Lower leg skin (tissue), 3 donors: ENCODE results near the gene APMAP.

Experiments used
- CTCF ChIP-seq, 3 donors: fragments of 450-650 bp; IDR thresholded peaks; one replicate each; pipeline ENCODE4 v1.5.1; 2016; ENCODE audit warnings: antibody characterized with exemption in 3 of 3, mild to moderate bottlenecking in 3 of 3, moderate library complexity in 2 of 3
- POLR2A ChIP-seq, 2 donors: fragments of 450-650 bp; IDR thresholded peaks; one replicate each; pipeline ENCODE4 v1.6.1; 2016 to 2017; ENCODE audit warnings: antibody characterized with exemption in 2 of 2, mild to moderate bottlenecking in 1 of 2, moderate library complexity in 1 of 2

DNA sequence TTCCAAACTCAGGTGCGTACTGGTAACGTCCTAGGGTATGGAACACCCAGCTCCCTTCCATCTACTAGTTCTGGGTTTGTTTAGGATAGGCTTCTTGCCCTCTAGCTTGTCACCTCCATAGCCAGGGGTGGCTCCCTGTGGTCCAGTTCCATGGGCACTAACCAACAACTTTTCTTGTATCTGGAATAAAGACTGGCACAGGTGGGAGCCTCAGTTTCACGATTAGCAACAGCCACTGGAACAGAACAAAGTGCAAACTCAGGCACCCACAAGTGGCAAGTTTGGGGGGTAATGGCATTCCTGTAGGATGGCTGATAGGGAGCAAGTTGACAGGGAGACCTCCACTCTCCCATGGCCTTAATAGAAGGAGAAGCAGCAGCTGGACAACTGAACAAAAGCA, 5.6 kb upstream of the APMAP start:
- TF ChIP-seq CTCF (IDR thresholded peaks at IDR 0.05) = no peak
- TF ChIP-seq POLR2A (IDR thresholded peaks at IDR 0.05) = no peak
